Astrocyte of the cerebellum (primary cell): Measurements from ENCODE around the gene LCE1C.

Experiments used
- DNase-seq: peaks from one replicate; pipeline ENCODE4 v3.0.0-alpha.2; 2011; ENCODE audit warnings: low read depth
- H3K4me3 ChIP-seq: 2 replicates; pipeline ENCODE4 v1.5.1; 2011; ENCODE audit warnings: mild to moderate bottlenecking, low read depth, low read length, moderate library complexity
- in situ Hi-C: cut with HindIII; loops from 2 replicates; pipeline ENCODE4 v1.10.0; 2017; ENCODE audit warnings: low sequenced_read_pairs
- TF ChIP-seq, protein P1 (sequence below): IDR thresholded peaks from 2 replicates; pipeline ENCODE4 v1.5.1; 2012; ENCODE audit warnings: low read length, low read depth, moderate library complexity, mild to moderate bottlenecking; ENCODE audit errors: missing control alignments

Gene LCE1C

DNA sequence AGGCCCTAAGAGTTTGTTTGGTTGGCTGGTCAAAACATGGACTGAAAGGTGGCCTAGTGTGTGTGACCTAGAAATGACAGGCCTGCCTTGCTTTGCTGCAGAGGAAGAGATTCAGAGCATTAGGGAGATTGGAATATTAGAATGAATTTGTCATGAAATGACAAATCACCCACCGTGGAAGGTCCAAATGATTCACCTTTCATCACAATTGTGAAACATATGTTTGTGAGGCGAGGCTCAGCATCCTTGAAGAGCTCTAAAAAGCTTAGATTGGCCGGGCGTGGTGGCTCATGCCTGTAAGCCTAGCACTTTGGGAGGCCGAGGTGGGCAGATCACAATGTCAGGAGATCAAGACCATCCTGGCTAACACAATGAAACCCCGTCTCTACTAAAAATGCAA is 10.9 kb upstream of the LCE1C start:
- in situ Hi-C loops: no loop called here
- DNase-seq: no peak
- no peak overlapping the region for H3K4me3 ChIP-seq
- TF ChIP-seq, protein P1, sequence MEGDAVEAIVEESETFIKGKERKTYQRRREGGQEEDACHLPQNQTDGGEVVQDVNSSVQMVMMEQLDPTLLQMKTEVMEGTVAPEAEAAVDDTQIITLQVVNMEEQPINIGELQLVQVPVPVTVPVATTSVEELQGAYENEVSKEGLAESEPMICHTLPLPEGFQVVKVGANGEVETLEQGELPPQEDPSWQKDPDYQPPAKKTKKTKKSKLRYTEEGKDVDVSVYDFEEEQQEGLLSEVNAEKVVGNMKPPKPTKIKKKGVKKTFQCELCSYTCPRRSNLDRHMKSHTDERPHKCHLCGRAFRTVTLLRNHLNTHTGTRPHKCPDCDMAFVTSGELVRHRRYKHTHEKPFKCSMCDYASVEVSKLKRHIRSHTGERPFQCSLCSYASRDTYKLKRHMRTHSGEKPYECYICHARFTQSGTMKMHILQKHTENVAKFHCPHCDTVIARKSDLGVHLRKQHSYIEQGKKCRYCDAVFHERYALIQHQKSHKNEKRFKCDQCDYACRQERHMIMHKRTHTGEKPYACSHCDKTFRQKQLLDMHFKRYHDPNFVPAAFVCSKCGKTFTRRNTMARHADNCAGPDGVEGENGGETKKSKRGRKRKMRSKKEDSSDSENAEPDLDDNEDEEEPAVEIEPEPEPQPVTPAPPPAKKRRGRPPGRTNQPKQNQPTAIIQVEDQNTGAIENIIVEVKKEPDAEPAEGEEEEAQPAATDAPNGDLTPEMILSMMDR: no peak

- no peak for DNase-seq
- in situ Hi-C loops: no loop called here
- TF ChIP-seq, protein P1: no peak
- no peak within 1 kb of the TSS for H3K4me3 ChIP-seq
Measured at GRCh38 chr1:152811671-152812070, 5.2 kb upstream of the LCE1C start, which contains the start of gene LCE1B. Gene LCE1B, plus strand, starts transcription at chr1:152811971. Its CDS starts 476 bp downstream, at chr1:152812447.

- in situ Hi-C loops: no loop called here
- DNase-seq: no peak
Measured at GRCh38 chr1:152811050-152811449, 4.6 kb upstream of the LCE1C start.

DNA sequence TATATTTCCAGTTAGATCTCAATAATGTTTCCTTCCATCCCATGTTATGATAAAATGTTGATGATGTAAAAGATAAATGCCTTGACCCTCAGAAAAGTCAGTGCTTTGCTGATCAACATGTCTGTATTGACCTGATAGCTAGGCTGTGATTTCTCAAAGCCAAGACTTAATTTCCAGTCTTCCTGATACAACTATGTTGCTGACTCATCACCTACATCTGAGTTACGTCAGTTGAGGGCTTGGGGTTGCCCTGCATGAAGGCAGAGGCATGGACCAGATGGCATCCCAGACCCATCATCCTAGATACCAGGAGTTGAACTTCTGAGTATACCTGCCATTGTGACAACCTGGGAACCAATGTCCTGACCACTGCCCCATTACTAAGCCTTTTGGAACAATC is 5.1 kb downstream of the LCE1C start:
- DNase-seq: no peak
- H3K4me3 ChIP-seq: no peak overlapping the region
- in situ Hi-C loops: no loop called here
- TF ChIP-seq, protein P1: no peak

More at GRCh38 chr1:152811050-152811449, 4.6 kb upstream of the LCE1C start:
- H3K4me3 ChIP-seq: no peak overlapping the region
- TF ChIP-seq, protein P1: no peak

DNA sequence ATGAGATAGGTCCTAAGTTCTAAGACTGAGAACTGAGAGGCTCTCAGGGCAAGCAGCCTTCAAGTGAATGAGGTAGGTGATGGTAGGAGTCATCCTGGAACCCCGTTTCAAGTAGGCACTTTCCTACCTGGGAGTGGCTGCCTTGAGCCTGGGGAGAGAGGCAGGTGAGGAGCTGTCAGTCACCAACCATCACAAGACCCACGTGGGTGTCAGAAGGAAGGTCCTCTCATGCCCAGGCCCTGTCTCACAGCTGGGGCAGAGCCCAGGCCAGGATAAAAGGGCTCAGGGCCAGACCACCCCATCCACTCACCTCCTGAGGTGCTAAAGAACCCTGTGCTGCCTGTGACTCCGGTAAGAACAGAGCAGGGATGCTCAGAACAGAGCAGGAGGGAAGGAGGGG is 10.0 kb downstream of the LCE1C start, which contains the start of gene LCE1D:
Gene LCE1D, plus strand, starts transcription at position 301 of the 400 bp plus-strand sequence. CDS start 1,074 bp downstream, outside the sequence.
- in situ Hi-C loops: no loop called here
- DNase-seq: no peak

DNA sequence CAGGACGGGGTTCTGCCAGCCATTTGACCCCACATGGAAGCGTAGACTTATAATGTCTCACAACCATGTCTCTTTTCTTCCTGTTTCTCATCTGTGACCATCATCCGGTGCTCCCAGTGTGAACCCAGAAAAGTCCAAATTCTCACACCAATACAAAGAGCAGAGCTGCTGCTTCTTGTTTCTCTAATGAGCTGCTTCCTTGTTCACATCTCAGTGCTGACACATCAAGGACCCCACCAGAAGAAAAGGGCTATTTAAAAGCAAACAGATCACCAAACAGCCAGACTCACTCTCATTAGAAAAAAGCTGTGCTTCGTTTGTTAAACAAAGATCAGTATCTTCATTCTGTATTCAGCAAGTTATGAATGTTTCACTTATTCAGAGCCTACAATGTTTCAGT is 10.8 kb downstream of the LCE1C start:
- TF ChIP-seq, protein P1: no peak

More for the DNA sequence above, 10.0 kb downstream of the LCE1C start, which contains the start of gene LCE1D:
- no peak within 1 kb of the TSS for H3K4me3 ChIP-seq
- TF ChIP-seq, protein P1: no peak

More for the DNA sequence above, 10.8 kb downstream of the LCE1C start:
- in situ Hi-C loops: no loop called here
- no peak overlapping the region for H3K4me3 ChIP-seq
- DNase-seq: no peak
